IMR-90 (cell line): ENCODE results near the gene SLC7A6. TPM values are rescaled to one million over a fixed set of nuclear protein-coding genes. Genes with fewer than 3 reads are reported as not detected.

ENCODE experiments used
- ATAC-seq: fragments of 200-7000 bp; cut with Tn5 transposase; 2 replicates; pipeline ENCODE4 v1.9.1; 2020; ENCODE audit warnings: low read depth, mild to moderate bottlenecking, moderate library complexity
- BruUV-seq: library from RNA; stranded (reverse); fragments of 400-500 nt; replicated peaks from 2 replicates; lab custom pipeline; 2021; lab: Mats Ljungman, UMichigan
- CTCF ChIA-PET: fragments of 300-600 bp; formaldehyde crosslinking; extraction: SDS; loops from one replicate; lab custom pipeline; 2021; ENCODE audit warnings: antibody characterized with exemption; lab: Yijun Ruan, JAX
- POLR2A ChIA-PET: fragments of 300-600 bp; sonication (Branson Sonifier 250); formaldehyde crosslinking; loops from one replicate; lab custom pipeline; 2022; ENCODE audit warnings: antibody characterized with exemption; ENCODE audit not compliant: unreplicated experiment; lab: Charles Lee
- DNase-seq: peaks from one replicate; pipeline ENCODE4 v3.0.0; 2013
- H2AFZ ChIP-seq: replicated peaks from 2 replicates; pipeline ENCODE3; 2013; ENCODE audit warnings: low read length, mild to moderate bottlenecking; ENCODE audit not compliant: poor library complexity
- H2AK5ac ChIP-seq: 2 replicates; pipeline ENCODE4 v1.6.1; 2013; ENCODE audit warnings: low read depth, low read length, inconsistent platforms
- H2AK9ac ChIP-seq: replicated peaks from 2 replicates; pipeline ENCODE3; 2013; ENCODE audit warnings: mild to moderate bottlenecking, low read depth, low read length, moderate library complexity; ENCODE audit not compliant: poor library complexity
- H2BK120ac ChIP-seq: 2 replicates; pipeline ENCODE4 v1.6.1; 2013; ENCODE audit warnings: low read depth, low read length, inconsistent platforms
- H2BK15ac ChIP-seq: 3 replicates; pipeline ENCODE4 v1.6.1; 2013; ENCODE audit warnings: low read depth, low read length, inconsistent platforms
- H2BK20ac ChIP-seq: 2 replicates; pipeline ENCODE4 v1.6.1; 2013; ENCODE audit warnings: low read depth, mild to moderate bottlenecking, inconsistent platforms, low read length, moderate library complexity
- H2BK5ac ChIP-seq: 2 replicates; pipeline ENCODE4 v1.6.1; 2013; ENCODE audit warnings: mild to moderate bottlenecking, low read depth, low read length, inconsistent platforms; ENCODE audit not compliant: poor library complexity, severe bottlenecking
- H3K14ac ChIP-seq: replicated peaks from 2 replicates; pipeline ENCODE4 v1.6.1; 2013; ENCODE audit warnings: low read depth, low read length, inconsistent platforms
- H3K18ac ChIP-seq: 2 replicates; pipeline ENCODE4 v1.6.1; 2013; ENCODE audit warnings: low read depth, low read length, control low read depth
- H3K23ac ChIP-seq: 2 replicates; pipeline ENCODE4 v1.6.1; 2013; ENCODE audit warnings: low read depth, low read length, inconsistent platforms
- H3K27ac ChIP-seq: 2 replicates; pipeline ENCODE4 v1.5.1; 2013; ENCODE audit warnings: mild to moderate bottlenecking, control low read depth, low read length; ENCODE audit not compliant: insufficient read depth
- H3K27me3 ChIP-seq: 2 replicates; pipeline ENCODE4 v1.6.1; 2013; ENCODE audit warnings: low read length; ENCODE audit not compliant: control insufficient read depth, insufficient read depth
- H3K36me3 ChIP-seq: 2 replicates; pipeline ENCODE4 v1.6.1; 2013; ENCODE audit warnings: low read length, mixed read lengths; ENCODE audit not compliant: control insufficient read depth, insufficient read depth
- H3K4ac ChIP-seq: 2 replicates; pipeline ENCODE4 v1.6.1; 2013; ENCODE audit warnings: low read depth, low read length, inconsistent platforms
- H3K4me1 ChIP-seq: 2 replicates; pipeline ENCODE4 v1.6.1; 2013; ENCODE audit warnings: low read length, mixed read lengths; ENCODE audit not compliant: control insufficient read depth, insufficient read depth
- H3K4me2 ChIP-seq: 2 replicates; pipeline ENCODE4 v1.6.1; 2013; ENCODE audit warnings: low read depth, mild to moderate bottlenecking, control low read depth, low read length, moderate library complexity
- H3K4me3 ChIP-seq: 2 replicates; pipeline ENCODE4 v1.5.1; 2013; ENCODE audit warnings: low read depth, mild to moderate bottlenecking, control low read depth, low read length, moderate library complexity; ENCODE audit not compliant: insufficient read depth
- H3K56ac ChIP-seq: 2 replicates; pipeline ENCODE4 v1.6.1; 2013; ENCODE audit warnings: low read length, inconsistent platforms; ENCODE audit not compliant: insufficient read depth; ENCODE audit errors: extremely low read depth
- H3K79me1 ChIP-seq, 2 experiments: 2 replicates each; pipeline ENCODE4 v1.6.1; 2013; ENCODE audit warnings: low read length in 2 of 2, inconsistent platforms in 1 of 2, low read depth in 1 of 2
- H3K9ac ChIP-seq: 2 replicates; pipeline ENCODE4 v1.6.1; 2013; ENCODE audit warnings: low read depth, low read length, control low read depth
- H3K9me1 ChIP-seq: 2 replicates; pipeline ENCODE4 v1.6.1; 2013; ENCODE audit warnings: low read length, inconsistent platforms; ENCODE audit not compliant: insufficient read depth
- H3K9me3 ChIP-seq: 2 replicates; pipeline ENCODE4 v1.6.1; 2013; ENCODE audit warnings: low read length; ENCODE audit not compliant: control insufficient read depth, insufficient read depth
- H4K20me1 ChIP-seq: 2 replicates; pipeline ENCODE4 v1.6.1; 2013; ENCODE audit warnings: low read length, inconsistent platforms; ENCODE audit not compliant: insufficient read depth
- H4K5ac ChIP-seq: 2 replicates; pipeline ENCODE4 v1.6.1; 2013; ENCODE audit warnings: mild to moderate bottlenecking, low read depth, low read length, control low read depth
- H4K8ac ChIP-seq, 2 experiments: 2 replicates each; pipeline ENCODE4 v1.6.1; 2013; ENCODE audit warnings: low read depth in 2 of 2, low read length in 2 of 2, control low read depth in 1 of 2, inconsistent platforms in 1 of 2
- H4K91ac ChIP-seq: 2 replicates; pipeline ENCODE4 v1.6.1; 2013; ENCODE audit warnings: low read depth, low read length, inconsistent platforms; ENCODE audit not compliant: insufficient read depth
- CEBPB ChIP-seq: IDR thresholded peaks from 2 replicates; pipeline ENCODE4 v1.6.1; 2012; ENCODE audit warnings: low read depth, low read length, improper control_type of control experiment
- CHD1 ChIP-seq: IDR thresholded peaks from 2 replicates; pipeline ENCODE4 v1.6.1; 2012; ENCODE audit warnings: low read depth, low read length, improper control_type of control experiment
- FOS ChIP-seq: fragments of 150-350 bp; IDR thresholded peaks from 2 replicates; pipeline ENCODE4 v1.6.1; 2016; ENCODE audit warnings: low read depth, low read length
- MXI1 ChIP-seq: IDR thresholded peaks from 2 replicates; pipeline ENCODE4 v1.6.1; 2012; ENCODE audit warnings: low read depth, mild to moderate bottlenecking, low read length, moderate library complexity, borderline replicate concordance
- NFE2L2 ChIP-seq: fragments of 150-350 bp; IDR thresholded peaks from 2 replicates; pipeline ENCODE4 v1.6.1; 2016; ENCODE audit warnings: low read depth, mild to moderate bottlenecking, low read length
- POLR2A ChIP-seq: IDR thresholded peaks from 2 replicates; pipeline ENCODE4 v1.6.1; 2012; ENCODE audit warnings: mild to moderate bottlenecking, low read depth, low read length
- RFX5 ChIP-seq: IDR thresholded peaks from 2 replicates; pipeline ENCODE4 v1.8.0; 2012; ENCODE audit warnings: low read depth, mild to moderate bottlenecking, low read length, moderate library complexity
- SMC3 ChIP-seq: fragments of 150-350 bp; IDR thresholded peaks from 2 replicates; pipeline ENCODE4 v1.6.1; 2016; ENCODE audit warnings: low read depth, mild to moderate bottlenecking, antibody characterized with exemption, low read length, moderate library complexity
- WGBS, 2 experiments: methylation state at CpG; one replicate each; pipeline versions ENCODE4 v1.1.5 to v1.1.7; 2013; ENCODE audit warnings: missing lambda C conversion rate in 2 of 2; ENCODE audit not compliant: insufficient read length in 1 of 2; ENCODE audit errors: extremely low coverage in 2 of 2; 5-methylcytosine and 5-hydroxymethylcytosine counted together
- dilution Hi-C: fragments of 300-500 bp; cut with HindIII; formaldehyde crosslinking; loops from one replicate; pipeline ENCODE4 v1.14.3; 2018; ENCODE audit warnings: low sequenced_read_pairs; ENCODE audit not compliant: unreplicated experiment
- in situ Hi-C: fragments of 300-500 bp; cut with MboI; formaldehyde crosslinking; loops from 3 replicates; pipeline ENCODE4 v1.14.3; 2019; ENCODE audit warnings: low sequenced_read_pairs, inconsistent platforms, mixed read lengths
- intact Hi-C: fragments of 100-400 bp; cut with micrococcal nuclease; formaldehyde crosslinking; loops from 2 replicates; pipeline ENCODE4 v1.10.0; 2022
- polyA plus RNA-seq, 3 experiments: library from polyadenylated mRNA; depleted of rRNA; stranded (reverse); fragments of >200 nt; gene quantifications; 2 replicates each; pipeline ENCODE4 v1.2.3, GENCODE V29; 2012; ENCODE audit warnings: low replicate concordance in 1 of 3
- total RNA-seq: library from RNA; depleted of rRNA; stranded (reverse); fragments of >200 nt; gene quantifications from 2 replicates; pipeline ENCODE4 v1.2.3, GENCODE V29; 2012

The SLC7A6 gene
- total and polyA plus RNA-seq, 2 of the 4 experiments (the other 2 are of a cell fraction): 29.4 to 36.1 TPM

DNA sequence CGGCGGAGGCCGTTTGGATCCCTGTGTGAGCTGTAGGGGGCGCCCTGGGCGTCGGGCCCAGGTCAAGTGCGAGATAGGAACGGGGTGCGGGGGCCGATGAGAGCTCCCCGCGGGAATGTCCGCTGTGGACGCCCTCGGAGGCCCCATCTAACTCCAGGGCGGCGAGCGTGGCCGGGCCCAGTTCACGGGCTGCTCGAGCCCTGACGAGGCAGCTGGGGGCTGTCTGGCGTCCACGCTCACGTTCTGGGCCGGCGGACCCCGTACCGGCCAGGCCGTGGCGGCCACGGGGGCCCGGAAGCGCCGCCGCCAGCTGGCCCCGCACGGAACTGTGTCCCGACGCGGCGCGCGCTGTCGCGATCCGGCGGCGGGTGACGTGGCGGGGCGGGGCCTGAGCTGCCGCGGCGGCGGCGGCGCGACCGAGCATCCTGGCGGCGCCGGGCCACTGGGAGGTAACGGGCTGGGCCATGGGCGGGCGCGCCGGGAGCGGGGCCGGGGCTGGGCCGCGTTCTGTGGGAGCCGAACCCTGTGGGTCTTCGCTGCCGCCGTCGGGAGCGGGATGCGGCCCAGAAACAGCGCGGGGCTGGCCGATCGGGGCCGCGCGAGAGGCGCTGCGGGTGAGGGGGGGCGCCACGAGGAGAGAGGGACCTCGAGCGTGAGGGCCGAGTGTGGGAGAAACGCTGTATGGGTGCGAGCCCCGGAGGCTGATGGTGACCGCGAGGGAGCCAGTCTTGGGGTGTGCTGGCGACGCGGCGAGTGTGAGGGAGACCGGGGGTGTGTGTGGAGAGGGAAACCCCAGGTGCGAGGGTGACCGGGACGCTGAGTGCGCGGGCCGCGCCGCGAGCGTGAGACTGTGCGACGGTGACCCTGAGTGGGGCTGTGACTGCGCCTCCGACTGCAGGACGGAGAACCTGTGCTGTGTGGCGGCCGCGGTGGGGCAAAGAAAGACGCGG, at the start of gene SLC7A6 (continued):
- TF ChIP-seq SMC3 (peak; percentile 35; the same call in 1 of the 2 replicates), CEBPB (no peak), RFX5 (no peak), NFE2L2 (no peak), MXI1 (peak; percentile 68; the same call in 1 of the 2 replicates), CHD1 (no peak; the same call in 1 of the 2 replicates), FOS (no peak)

DNA sequence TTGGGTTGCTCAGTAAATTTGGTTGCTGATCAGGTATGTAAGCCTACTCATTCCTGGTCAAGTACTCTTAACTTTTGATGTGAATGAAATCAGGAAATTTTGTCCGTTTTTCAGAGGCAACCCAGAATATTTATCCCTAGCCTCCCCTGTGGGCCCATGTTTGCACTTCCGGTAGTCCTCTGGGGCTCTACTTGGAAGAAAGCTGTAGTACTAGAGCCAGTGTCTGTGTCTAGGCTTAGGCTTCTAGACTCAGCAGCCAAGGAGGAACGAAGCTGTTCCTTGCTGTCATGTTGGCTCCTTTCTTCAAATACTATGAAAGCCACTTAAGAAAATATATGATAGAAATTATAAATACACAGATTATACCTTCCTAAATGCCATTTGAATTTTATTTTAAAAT, 49.6 kb upstream of the SLC7A6 start:
- Histone ChIP-seq H3K4me1 (no peaks in the 10 kb centered on the region), H2AK5ac (no peak overlapping the region), H3K18ac (no peak overlapping the region), H2AFZ (no peak overlapping the region), H3K4me2 (no peak overlapping the region), H3K27ac (no peak overlapping the region), H4K5ac (no peak overlapping the region), H3K14ac (no peak overlapping the region), H4K91ac (no peak overlapping the region), H4K8ac (no peak overlapping the region), H2BK20ac (no peak overlapping the region), H2BK15ac (no peak overlapping the region), H2BK5ac (no peak overlapping the region), H3K9me1 (peaks cover 5% of the 10 kb centered on the region), H2BK120ac (no peak overlapping the region), H2AK9ac (no peak overlapping the region), H3K23ac (no peak overlapping the region), H3K4ac (no peak overlapping the region), H3K56ac (peak overlapping the region; percentile 11; the same call in 1 of the 2 replicates), H4K20me1 (no peaks in the 10 kb centered on the region), H3K36me3 (peaks cover 2% of the 10 kb centered on the region; the same call in 1 of the 2 replicates), H3K9ac (no peak overlapping the region), H3K79me1 (peaks cover 4 to 5% of the 10 kb centered on the region in 2 experiments; a peak in 2 of 4 replicates), H3K4me3 (no peak overlapping the region), H3K27me3 (no peaks in the 10 kb centered on the region), H3K9me3 (no peaks in the 10 kb centered on the region)
- TF ChIP-seq POLR2A: no peak
- intact Hi-C loops: no loop called here
- in situ Hi-C loops: no loop called here
- CTCF ChIA-PET: no interaction called here
- dilution Hi-C loops: no loop called here
- no TSS peak for BruUV-seq
- no CpG with 5 or more reads among the region's 3 CpGs for WGBS, 2 experiments
- DNase-seq (no peak), ATAC-seq (no peak)
- POLR2A ChIA-PET: no interaction called here
